PC-9 (cell line): ENCODE results near the gene GAL3ST2.
"Not testable (repeated sequence)": the region's sequence is repeated elsewhere in the genome, so short reads cannot be mapped to it uniquely, and the experiment has no call there.

Experiments
- CTCF ChIP-seq: fragments of 200-600 bp; sonication (generic); conservative IDR thresholded peaks from 2 replicates; pipeline ENCODE4 v1.6.1; 2017; ENCODE audit warnings: mixed run types, antibody characterized with exemption, mild to moderate bottlenecking, moderate library complexity
- EZH2 ChIP-seq: fragments of 200-600 bp; sonication (generic); IDR thresholded peaks from 2 replicates; pipeline ENCODE4 v1.8.0; 2017; ENCODE audit warnings: antibody characterized with exemption, low read depth

DNA sequence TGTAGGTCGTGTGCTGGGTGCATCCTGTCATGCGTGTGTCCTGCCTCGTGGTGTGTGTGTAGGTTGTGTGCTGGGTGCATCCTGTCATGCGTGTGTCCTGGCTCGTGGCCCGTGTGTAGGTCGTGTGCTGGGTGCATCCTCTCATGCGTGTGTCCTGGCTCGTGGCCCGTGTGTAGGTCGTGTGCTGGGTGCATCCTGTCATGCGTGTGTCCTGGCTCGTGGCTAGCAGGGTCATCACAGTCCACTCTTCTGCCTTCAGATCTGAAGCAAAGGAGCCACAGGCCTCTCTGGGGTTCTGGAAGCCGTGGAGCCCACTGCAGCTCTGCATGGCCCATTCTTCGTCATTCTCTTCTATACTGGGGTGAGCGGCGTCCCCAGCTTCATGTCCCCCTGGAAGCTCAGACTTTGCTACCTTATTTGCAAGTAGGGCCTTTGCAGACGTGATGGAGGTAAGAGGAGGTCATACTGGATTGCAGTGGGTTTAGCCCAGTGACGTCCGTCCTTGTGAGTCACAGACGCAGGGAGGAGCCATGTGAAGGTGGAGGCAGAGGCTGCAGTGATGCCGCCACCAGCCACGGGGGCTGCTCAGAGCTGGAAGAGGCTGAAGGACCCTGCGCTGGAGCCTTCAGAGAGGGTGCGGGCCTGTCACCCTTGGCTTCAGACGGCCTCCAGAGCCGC lies 43.5 kb downstream of the GAL3ST2 start:
- TF ChIP-seq CTCF, EZH2: not testable (repeated sequence)
